AG04450 (cell line): ENCODE data around the gene CELA2A. TPM values are rescaled to one million over a fixed set of nuclear protein-coding genes. Genes with fewer than 3 reads are reported as not detected.

Experiments
- CTCF ChIA-PET: fragments of 300-600, 350-600 bp; formaldehyde crosslinking; extraction: SDS; loops from one replicate; lab custom pipeline; 2022; ENCODE audit warnings: antibody characterized with exemption, inconsistent platforms; lab: Charles Lee
- POLR2A ChIA-PET: fragments of 350-600 bp; formaldehyde crosslinking; extraction: SDS; loops from one replicate; lab custom pipeline; 2021; ENCODE audit warnings: antibody characterized with exemption, inconsistent platforms; lab: Yijun Ruan, JAX
- DNase-seq: peaks from one replicate; pipeline ENCODE4 v3.0.0-alpha.2; 2011; ENCODE audit warnings: low read depth, low spot score
- H3K27ac ChIP-seq: one replicate; pipeline ENCODE4 v1.5.1; 2012; ENCODE audit warnings: low read depth, low read length, control low read depth
- H3K27me3 ChIP-seq: one replicate; pipeline ENCODE4 v1.6.0; 2012; ENCODE audit warnings: low read length; ENCODE audit not compliant: control insufficient read depth, insufficient read depth
- H3K4me3 ChIP-seq: 2 replicates; pipeline ENCODE4 v1.5.1; 2011; ENCODE audit warnings: mild to moderate bottlenecking, low read depth, low read length, control low read depth
- H3K9me3 ChIP-seq: 2 replicates; pipeline ENCODE4 v1.5.1; 2012; ENCODE audit warnings: low read length; ENCODE audit not compliant: control insufficient read depth, insufficient read depth
- polyA plus RNA-seq: library from polyadenylated mRNA; depleted of rRNA; stranded (reverse); fragments of >200 nt; gene quantifications from 2 replicates; pipeline ENCODE4 v1.2.3, GENCODE V29; 2011
- TF ChIP-seq, protein P1 (sequence below): IDR thresholded peaks from 2 replicates; pipeline ENCODE4 v1.5.1; 2011; ENCODE audit warnings: low read depth, low read length, control low read depth, inconsistent platforms

The CELA2A gene
- polyA plus RNA-seq, 1 experiment: not detected

GRCh38 chr1:15504436-15504835 is 47.9 kb downstream of the CELA2A start:
- Histone ChIP-seq H3K27me3 (no peaks in the 10 kb centered on the region), H3K4me3 (no peak overlapping the region), H3K9me3 (no peaks in the 10 kb centered on the region), H3K27ac (no peak overlapping the region)
- ChIA-PET POLR2A (no interaction called here), CTCF (interaction anchor here (2.3 kb wide), 1 partner anchor 181 kb away, joined by 11 read pairs; no protein-coding TSS in a partner anchor)
- TF ChIP-seq, protein P1, sequence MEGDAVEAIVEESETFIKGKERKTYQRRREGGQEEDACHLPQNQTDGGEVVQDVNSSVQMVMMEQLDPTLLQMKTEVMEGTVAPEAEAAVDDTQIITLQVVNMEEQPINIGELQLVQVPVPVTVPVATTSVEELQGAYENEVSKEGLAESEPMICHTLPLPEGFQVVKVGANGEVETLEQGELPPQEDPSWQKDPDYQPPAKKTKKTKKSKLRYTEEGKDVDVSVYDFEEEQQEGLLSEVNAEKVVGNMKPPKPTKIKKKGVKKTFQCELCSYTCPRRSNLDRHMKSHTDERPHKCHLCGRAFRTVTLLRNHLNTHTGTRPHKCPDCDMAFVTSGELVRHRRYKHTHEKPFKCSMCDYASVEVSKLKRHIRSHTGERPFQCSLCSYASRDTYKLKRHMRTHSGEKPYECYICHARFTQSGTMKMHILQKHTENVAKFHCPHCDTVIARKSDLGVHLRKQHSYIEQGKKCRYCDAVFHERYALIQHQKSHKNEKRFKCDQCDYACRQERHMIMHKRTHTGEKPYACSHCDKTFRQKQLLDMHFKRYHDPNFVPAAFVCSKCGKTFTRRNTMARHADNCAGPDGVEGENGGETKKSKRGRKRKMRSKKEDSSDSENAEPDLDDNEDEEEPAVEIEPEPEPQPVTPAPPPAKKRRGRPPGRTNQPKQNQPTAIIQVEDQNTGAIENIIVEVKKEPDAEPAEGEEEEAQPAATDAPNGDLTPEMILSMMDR: no peak
- no peak for DNase-seq

- TF ChIP-seq, protein P1: no peak
- no peaks in the 10 kb centered on the region for H3K27me3 ChIP-seq
- no peak for DNase-seq
- H3K4me3 ChIP-seq: no peak overlapping the region
- ChIA-PET POLR2A (no interaction called here), CTCF (no interaction called here)
- H3K9me3 ChIP-seq: no peaks in the 10 kb centered on the region
- no peak overlapping the region for H3K27ac ChIP-seq
These were observed 50.3 kb downstream of the CELA2A start for GRCh38 chr1:15506831-15507230.

DNA sequence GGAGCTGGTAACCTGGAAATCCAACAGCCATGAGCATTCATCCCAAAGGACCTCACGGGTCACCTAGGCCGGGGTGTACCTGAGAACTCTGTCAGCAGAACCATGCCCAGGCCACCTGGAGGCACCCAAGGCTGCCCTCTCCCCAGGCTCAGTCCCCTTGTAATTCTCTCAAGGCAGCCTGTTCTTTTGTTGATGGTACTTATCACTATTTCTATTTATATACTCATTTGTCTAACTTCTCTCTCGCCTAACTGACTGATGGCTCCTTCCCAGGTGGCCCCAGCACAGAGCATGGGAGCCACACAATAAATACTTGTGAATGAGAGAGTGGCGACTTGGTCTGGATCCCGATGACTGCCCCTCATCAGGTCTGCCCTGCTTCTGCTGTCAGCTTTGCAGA is 50.7 kb downstream of the CELA2A start:
- Histone ChIP-seq H3K4me3 (no peak overlapping the region), H3K27me3 (no peaks in the 10 kb centered on the region), H3K9me3 (no peaks in the 10 kb centered on the region), H3K27ac (no peak overlapping the region)
- DNase-seq: no peak
- CTCF ChIA-PET: no interaction called here
- TF ChIP-seq, protein P1: no peak
- POLR2A ChIA-PET: no interaction called here

DNA sequence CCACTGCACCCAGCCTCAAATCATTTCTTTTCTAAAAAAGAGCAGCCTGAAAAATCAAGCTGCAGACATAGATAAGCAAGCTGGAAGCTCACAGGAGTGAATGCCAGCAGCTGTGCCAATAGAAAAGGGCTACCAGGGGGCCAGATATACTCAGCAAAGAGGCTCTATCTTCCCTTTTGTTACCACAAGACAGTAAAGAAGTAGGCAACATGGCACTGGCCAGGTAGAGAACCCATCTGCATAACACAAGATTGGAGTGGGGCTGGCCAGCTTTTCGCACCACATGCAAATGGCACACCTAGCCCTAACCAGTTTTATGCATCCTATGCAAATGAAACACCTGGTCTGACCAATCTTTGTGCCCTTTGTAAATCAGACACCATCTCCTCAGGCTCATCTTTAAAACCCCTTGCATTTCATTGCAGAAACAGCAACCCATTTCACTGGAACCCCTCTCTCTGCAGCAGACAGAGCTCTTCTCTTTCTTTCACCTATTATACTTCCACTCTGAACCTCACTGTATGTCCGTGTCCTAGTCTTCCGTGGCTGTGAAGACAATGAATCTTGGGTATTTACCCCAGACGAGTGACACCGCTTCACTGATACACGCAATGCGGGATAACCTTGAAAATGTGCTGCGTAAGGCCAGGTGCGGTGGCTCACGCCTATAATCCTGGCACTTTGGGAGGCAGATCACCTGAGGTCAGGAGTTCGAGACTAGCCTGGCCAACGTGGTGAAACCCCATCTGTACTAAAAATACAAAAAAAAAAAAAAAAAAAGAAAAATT is 52.4 kb downstream of the CELA2A start:
- CTCF ChIA-PET: interaction anchor here (0.7 kb wide), 1 partner anchor 8 kb away, joined by 6 read pairs; no protein-coding TSS in a partner anchor
- no peak for DNase-seq
- Histone ChIP-seq H3K27me3 (no peaks in the 10 kb centered on the region), H3K27ac (no peak overlapping the region), H3K9me3 (no peaks in the 10 kb centered on the region), H3K4me3 (no peak overlapping the region)
- POLR2A ChIA-PET: no interaction called here
- TF ChIP-seq, protein P1: no peak

- no peak overlapping the region for H3K4me3 ChIP-seq
- TF ChIP-seq, protein P1: no peak
These were observed 53.1 kb downstream of the CELA2A start for GRCh38 chr1:15509586-15509985.

More at GRCh38 chr1:15509586-15509985, 53.1 kb downstream of the CELA2A start:
- CTCF ChIA-PET: interaction anchor here (0.7 kb wide), 1 partner anchor 9 kb away, joined by 6 read pairs; no protein-coding TSS in a partner anchor
- Histone ChIP-seq H3K27ac (no peak overlapping the region), H3K27me3 (no peaks in the 10 kb centered on the region), H3K9me3 (no peaks in the 10 kb centered on the region)
- POLR2A ChIA-PET: no interaction called here
- DNase-seq: no peak
